ENCODE results near the gene SPTAN1.
"Not testable (repeated sequence)": the region's sequence is repeated elsewhere in the genome, so short reads cannot be mapped to it uniquely, and the experiment has no call there.

The SPTAN1 gene

DNA sequence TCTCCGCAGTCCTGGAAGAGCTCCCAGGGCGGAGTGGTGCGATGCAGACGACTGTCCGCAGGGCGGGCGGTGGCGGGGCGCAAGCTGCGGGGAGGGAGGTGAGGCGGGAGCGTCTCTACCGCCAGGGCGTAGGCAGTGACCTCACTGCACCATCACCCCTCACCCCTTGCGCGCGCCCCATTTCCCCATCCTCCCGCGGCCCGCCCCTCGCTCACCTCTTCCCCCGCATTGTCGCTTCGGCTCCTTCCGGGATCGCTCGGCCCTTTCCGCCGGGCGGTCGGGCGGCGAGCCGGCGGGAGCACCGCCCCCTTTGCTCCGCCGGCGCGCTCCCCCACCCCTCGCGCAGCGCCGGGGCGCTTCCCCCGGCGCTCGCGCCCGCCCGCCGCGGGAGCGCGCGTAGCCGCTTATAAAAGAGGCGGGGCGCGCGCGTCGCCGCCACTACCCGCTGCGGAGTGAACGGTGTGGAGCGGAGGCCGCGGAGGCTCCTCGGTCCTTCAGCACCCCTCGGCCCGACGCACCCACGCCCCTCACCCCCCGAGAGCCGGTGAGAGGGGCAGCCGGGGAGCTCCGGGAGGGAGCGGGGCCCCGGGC, at the start of gene SPTAN1:
Gene SPTAN1, plus strand, starts transcription at position 435 of the 591 bp plus-strand sequence. CDS start 14,154 bp downstream, outside the sequence.
- no peak for FAIRE-seq

DNA sequence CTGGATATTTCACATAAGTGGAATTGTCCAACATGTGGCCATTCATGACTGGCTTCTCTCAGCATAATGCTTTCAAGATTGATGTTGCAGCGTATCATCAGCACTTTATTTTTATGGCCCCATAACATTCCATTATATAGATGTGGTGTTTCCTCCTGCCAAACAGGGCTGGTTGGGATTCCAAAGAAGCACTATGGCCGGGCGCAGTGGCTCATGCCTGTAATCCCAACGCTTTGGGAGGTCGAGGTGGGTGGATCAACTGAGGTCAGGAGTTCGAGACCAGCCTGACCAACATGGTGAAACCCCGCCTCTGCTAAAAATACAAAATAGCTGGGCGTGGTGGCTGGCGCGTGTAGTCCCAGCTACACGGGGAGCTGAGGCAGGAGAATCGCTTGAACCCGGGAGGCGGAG, 49.0 kb upstream of the SPTAN1 start:
- not testable (repeated sequence) for FAIRE-seq

DNA sequence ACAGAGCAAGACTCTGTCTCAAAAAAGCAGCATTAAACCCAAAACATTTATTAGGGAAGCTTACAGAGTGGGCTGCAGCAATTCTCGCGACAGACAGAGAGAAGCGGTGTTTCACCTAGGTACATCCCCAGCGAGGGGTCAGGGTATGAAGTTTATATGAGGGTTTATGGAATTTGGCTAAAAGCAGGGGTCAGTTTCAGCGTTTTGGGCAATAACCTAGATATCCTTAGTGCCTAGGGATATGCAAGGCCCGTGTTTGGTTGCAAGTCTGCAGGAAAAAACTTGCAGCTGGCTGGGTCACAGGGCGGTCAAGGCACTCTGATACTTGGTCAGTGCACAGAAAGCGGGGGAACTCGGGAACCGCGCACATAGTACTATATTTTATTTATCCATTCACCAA, 48.5 kb upstream of the SPTAN1 start:
- no peak for FAIRE-seq

DNA sequence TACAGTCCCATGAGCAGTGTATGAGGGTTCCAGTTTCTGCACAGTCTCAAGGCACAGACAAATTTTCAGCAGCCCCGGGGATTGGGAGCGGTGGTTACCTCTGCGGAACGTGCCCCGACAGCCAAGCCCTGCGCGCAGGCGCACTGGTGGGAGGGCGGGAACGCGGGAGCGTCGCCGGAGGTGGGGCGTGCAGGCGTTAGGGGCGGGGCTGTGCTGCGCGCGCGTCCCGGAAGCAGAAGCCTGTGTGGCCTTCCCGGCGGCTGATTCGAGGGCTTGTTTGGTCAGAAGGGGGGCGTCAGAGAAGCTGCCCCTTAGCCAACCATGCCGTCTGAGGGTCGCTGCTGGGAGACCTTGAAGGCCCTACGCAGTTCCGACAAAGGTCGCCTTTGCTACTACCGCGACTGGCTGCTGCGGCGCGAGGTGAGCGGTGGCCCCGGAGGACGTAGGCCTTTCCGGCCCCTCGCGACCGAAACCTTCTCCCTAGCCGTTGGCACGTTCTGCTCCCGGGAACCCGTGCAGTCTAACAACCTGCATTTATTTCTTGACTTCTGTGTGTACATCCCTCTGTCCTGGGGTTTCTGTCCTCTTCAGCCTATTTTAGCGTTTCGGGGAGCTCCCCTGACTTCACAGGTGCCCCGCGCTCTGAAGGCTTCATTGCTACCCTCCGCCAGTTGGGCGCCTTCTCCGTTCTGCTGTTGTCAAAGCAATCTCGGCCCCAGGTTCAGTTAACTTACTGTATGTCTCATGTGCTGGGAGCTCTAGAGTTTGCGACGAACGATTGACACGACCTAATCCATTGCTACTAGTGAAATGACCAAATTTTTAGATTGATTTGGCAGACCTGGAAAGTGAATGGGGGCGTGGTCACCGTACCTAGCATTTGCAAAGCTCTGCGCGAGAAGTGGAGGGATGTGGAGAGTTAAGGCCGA, 47.6 kb upstream of the SPTAN1 start, which contains the start of gene GLE1:
Gene GLE1, plus strand, starts transcription at position 235 of the 929 bp plus-strand sequence. Its CDS starts 87 bp downstream, at position 322.
- FAIRE-seq: no peak

DNA sequence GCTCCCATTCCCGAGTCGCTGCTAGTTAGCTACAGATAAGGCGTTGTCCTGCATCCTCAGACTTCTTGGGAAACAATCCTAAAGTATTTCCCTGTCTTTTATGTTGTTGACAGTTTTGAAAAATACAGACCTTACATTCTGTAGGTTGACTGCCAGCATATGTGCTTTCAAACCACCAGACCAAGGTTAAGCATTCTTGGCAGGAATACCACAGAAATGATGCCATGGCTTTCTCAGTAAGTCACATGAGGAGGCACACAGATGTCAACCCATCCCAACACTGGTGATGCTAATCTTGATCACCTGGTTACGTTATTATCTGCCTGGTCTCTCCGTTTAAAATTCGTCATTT, 47.0 kb upstream of the SPTAN1 start:
- no peak for FAIRE-seq

DNA sequence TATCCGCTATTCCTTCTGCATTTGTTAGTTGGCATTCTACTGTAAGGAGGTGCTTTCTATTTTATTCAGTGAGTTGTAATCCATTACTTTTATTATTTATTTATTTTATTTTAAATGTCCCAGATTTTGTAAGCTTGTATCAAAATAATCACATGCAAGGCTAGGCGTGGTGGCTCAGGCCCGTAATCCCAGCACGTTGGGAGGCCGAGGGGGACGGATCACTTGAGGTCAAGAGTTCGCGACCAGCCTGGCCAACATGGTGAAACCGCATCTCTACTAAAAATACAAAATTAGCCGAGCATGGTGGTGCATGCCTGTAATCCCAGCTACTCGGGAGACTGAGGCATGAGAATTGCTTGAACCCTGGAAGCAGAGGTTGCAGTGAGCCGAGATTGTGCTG, 46.5 kb upstream of the SPTAN1 start:
- not testable (repeated sequence) for FAIRE-seq

DNA sequence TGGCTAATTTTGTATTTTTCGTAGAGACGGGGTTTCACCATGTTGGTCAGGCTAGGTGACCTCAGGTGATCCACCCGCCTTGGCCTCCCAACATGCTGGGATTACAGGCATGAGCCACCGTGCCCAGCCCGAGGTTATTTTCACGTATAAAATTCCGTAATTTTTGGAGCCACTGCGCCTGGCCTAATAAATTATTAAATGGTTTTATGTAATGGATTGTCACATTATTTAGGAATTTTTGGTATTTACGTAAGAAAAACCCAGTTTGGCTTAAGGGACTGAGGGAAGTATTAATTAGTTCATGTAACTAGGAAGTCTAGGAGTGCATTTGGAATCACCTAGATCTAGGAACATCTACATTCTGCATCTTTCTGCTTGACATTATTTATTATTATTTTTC, 39.6 kb upstream of the SPTAN1 start:
- no peak for FAIRE-seq

DNA sequence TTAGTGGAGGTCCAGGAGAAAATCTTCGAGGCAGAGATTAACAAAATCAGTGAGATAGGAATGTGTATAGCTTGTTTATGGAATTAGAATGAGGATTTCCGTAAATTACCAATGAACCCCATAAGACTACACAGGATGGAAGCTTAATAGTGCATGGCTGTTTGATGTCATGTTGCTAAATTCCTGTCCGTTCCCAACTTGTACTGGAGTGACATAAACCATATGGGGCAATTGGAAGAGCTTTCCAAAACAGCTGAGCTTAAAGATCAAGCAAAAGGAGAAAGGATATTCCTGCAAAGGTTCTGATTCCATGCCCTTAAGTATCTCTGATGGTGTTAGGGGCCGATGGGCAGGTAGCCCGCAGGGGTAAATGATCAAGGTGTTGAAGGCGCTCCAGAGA, 30.4 kb upstream of the SPTAN1 start:
- FAIRE-seq: no peak

DNA sequence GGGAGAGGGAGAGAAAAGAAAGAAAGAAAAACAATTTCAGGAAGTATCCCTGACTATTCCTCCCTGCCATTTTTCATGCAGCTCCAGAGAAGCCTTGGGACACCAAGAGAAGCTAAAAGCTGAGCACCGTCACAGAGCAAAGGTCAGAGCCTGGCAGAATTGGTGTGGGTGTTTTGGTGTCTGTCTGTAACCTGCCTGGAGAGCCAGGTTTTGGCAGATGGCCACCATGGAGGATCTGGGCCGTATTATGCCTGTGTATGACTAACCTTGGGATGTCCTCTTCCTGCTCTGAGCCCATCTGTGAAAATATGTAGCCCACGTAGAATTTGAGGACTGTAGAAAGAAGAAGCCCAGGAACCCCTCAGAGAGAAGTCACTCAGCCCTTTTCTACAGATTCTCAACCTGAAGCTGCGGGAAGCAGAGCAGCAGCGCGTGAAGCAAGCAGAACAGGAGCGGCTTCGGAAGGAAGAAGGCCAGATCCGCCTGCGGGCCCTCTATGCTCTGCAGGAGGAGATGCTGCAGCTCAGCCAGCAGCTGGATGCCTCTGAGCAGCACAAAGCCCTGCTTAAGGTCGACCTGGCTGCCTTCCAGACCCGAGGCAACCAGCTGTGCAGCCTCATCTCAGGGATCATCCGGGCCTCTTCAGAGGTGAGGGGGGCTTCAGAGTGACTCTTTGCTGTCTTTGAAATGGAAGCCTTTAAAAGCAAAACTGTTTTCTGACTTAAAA, 29.0 kb upstream of the SPTAN1 start:
- no peak for FAIRE-seq

DNA sequence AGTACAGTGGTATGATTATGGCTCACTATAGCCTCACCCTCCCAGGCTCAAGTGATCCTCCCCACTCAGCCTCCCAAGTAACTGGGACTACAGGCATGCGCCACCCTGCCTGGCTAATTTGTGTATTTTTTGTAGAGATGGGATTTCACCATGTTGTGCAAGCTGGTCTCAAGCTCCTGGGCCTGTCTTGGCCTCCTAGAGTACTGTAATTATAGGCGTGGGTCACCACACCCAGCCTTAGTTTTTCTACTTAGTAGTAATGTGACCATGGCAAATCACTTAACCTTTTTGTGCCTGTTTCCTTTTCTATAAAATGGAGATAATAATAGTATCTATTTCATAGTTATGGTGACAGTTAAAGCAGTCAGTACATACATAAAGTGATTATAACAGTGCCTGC, 25.7 kb upstream of the SPTAN1 start:
- no peak for FAIRE-seq

DNA sequence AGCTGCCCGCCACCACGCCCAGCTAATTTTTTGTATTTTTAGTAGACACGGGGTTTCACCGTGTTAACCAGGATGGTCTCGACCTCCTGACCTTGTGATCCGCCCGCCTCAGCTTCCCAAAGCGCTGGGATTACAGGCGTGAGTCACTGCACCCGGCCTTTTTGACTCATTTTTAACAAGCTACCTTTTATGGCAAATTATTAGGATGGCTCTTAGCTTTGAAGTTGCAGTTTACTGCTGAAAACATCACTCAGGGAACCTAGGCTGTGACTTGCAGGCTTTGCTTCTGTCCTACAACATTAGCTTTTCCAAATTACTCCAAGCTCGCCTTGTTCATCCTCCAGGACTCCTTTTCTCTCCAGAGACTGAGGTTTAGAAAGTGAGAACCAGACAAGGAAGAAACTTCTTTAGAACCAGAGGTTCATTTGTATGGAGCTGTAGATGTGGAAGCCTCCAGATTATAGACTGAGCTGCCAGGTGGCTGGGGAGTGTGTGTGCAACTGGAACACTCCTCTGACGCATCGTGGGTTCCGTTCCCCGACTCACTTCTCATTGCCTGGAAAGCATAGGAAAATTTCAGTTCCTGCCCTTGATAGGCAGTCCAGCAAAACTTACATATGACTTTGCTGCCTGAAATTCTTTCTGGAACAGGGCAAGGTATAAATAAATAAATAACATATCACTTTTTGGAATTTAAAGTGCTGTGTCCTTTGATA, 23.8 kb upstream of the SPTAN1 start:
- FAIRE-seq: no peak

DNA sequence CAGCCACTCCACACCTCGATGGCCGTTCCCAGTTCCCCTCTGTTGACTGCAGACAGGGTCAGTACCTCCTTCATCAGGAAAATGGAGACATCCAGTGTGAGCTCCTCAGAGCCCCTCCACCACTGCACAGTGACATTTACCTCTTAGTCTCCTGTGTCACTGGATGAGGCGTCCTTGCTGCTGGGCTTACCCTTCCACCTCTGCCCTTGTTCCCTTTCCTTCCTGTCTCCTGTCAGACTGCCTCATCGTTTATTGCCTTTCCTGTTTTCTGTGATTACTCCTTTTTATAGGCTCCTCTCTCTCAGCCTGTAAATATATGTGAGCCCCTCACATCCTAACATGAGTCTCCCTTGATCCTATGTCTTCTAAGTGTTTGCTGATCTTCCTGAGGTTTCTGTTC, 23.2 kb upstream of the SPTAN1 start:
- FAIRE-seq: no peak

DNA sequence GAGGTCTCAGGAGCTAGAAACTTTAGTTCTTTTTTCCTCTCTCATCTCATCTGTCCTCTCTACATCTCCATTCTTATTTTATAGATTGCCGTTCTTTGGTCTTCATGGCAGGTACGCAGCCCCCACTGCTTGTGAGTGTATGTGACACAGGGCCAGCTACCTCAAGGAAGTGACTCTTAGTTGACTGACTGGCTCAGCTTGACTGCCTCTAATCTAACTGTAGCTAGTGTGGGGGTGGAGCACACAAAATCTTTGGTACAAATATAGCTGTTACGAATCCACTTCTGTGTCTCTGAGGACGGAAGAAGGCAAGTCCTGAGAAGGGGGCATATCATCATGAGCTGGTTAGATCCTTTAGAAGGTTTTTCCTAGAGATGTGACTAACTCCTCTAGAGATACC, 19.8 kb upstream of the SPTAN1 start:
- FAIRE-seq: no peak

DNA sequence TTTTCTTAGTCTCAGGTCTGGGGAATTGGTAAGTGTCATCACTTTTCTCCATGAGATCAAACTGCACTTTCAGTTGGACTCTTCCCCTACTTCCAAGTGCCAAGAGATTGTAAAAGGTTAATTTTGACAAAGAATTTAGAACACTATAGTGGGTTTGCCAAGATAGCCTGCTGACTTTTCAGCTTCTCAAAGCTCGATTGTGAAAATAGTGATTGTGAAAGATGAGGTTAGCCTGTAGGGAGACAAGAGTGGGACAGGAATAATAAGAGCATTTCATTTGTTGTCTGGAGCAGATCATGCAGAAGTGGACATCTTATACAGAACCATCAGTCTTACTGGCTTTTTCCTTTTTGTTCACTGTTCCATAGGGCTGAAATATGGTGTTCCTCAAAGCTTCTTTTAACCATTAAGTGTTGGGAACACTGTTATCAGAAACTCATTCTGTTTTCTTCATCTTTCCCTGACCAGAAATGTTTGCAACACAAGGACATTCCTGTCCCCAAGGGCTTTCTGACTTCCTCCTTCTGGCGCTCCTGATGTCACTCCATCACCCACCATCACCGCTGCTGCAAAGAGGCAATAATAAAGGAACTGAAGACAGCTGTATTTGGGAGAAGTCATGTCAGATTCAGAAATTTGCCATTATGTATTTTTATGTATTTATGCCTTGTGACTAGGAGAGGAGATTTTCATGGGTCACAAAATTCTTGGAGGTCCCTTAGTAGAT, 11.6 kb upstream of the SPTAN1 start:
- FAIRE-seq: no peak

DNA sequence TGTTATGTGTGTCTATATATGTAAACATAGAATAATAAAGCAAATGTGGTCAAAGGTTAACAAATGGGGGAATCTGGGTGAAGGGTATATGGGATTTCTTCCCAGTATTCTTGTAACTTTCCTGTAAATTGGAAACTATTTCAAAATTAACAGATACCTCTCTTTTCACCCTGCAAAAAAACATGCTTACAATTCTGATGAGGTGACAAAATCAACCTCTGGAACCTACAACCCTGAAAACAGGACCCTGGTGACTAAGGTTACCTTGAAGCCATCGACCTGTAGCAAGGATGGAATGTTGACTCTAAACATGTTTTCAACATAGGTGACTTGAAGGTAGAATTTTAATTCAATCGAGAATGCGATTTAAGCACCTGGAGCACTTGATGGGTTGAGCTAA, 5.9 kb upstream of the SPTAN1 start:
- no peak for FAIRE-seq

DNA sequence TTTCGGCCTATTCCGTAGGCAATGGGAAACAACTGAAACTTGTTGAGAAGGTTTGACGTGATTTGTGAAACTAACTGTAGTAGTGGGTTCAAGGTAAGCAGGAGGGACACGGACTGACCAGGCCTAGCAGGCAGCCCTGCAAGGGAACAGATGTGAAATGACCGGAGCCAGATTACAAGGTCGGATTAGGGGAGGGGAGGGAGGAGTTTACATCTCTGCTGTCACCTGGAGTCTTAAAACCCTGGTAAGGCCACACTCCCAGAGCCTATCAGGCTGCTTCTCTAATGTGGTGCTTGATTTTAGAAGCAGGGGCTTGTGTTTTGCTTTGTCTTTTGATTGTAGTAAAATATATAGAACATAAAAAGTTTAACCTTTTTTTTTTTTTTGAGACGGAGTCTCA, 3.5 kb upstream of the SPTAN1 start:
- FAIRE-seq: no peak

DNA sequence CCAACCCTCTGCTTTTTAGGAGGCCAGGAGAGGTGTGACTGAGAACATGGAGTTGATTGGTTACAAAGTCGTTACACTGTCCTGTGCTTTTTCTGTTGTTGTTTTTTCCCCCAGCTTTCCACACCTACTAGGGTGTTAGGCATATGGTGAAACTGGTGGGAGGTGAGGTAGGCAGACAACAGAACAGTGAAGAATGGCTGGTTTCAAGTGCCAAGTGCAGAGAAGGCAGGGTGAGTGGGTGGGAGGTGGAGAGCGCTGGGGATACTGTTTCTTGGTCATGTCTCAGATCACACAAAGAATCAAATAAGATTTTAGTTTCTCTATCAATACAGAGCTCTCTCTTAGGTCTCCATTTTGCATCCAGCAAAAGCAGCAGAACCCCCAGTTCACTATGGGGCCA, 2.2 kb upstream of the SPTAN1 start:
- FAIRE-seq: no peak

DNA sequence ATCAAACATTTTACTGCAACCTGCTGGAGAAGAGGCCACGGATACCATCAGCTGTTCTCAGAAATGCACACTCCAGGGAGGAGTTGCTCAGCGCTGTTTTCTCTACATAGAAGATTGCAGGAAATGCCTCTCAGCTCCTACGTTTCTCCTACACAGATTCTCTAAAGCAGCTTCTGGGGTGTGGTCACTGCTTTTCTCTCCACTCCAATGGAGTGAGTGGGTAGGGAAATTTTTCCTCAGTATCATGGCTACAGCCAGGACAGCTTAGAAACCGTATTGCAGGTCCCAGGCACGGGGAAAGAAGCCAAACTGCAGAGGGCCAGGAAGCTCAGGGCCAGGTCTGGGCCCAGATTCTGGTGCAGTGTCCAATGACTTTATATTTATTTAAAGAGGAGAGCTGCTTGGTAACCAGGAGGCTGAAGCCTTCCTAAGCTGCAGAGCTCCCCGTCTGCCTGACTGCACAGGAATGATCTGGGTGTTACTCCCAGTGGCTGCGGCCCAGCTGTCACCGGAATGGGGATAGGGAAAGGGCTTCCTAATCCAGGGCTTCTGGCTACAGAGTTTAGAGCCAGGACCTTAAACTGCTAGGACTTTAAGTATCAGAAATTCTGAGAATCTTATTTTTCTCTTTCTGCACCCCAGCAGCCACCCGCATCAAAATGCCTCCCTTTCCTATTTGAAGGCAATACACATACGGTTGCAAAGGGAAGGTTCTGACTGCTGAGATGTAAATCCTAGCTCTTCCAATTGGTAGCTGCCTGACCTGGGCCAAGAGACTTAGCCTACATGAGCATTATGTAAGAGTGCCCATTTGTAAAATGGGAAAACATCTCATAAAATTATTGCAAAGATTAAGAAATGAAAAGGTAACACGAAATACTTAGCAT, 1.4 kb upstream of the SPTAN1 start:
- no peak for FAIRE-seq

DNA sequence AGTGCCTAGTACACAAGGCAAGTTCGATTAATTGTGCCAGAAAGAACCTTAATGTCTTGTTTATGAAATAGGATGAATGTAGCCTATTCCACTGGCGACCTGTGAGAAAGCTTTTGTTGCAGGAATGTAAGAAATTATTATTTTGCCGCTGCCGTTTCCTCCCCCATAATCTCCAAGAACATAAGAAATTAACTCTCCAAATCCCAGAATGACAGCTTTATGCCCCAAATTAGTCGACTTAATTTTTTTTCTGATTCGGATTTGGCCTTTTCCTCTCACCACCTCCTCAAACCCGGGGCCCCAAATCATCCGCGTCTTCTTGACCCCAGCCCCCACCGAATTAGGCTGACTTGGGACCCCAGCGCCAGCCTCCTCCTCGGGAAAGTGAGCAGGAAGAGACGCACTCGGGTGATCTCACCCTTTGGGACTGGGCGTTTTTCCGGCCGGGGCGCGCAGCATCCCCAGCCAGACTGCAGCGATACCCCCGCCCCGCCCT, 682 bp upstream of the SPTAN1 start:
- FAIRE-seq: no peak

DNA sequence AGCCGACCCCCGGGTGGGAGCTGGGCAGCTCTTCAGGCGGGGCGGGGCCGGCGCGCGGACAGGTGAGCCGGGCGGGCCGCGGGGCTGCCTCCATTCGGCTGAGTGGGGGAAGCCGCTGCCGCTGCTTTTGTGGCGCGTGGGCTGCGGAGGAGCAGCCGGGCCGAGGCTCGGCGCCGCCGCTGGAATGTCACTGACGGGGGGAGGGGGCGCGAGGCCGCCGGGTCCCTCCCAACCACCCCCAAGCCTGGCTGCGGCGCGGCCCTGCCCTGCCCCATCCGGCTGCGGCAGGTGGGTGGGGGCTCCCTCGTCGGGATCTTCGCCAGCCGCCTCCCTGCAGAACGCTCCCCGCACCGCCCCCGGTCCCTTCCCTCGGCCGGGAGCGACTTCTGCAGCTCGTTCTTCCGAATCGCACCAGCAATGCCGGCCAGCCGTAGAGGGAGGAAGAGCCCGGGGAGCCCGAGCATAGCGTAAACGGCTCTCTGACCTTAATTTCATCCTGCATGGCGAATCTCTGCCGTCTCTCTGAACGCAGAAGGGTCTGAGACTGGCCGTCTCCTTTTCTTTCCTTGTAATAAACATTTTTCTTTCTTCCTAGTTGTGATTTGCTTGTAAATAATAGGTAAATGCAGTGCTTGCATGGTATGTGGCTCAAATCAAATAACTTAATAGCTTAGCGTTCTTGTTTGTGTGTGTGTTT, 505 bp downstream of the SPTAN1 start:
- FAIRE-seq: no peak
